ENCODE data around the gene CARD9.
"Not testable (repeated sequence)": the region's sequence is repeated elsewhere in the genome, so short reads cannot be mapped to it uniquely, and the experiment has no call there.

The CARD9 gene

GRCh38 chr9:136373300-136374182 lies at the start of gene CARD9:
Gene CARD9 (minus strand): TSS chr9:136373669. CDS start chr9:136372078, 1,591 bp downstream.
- H3K4me1 Mint-ChIP-seq: peaks cover 9% of the 10 kb centered on the region
- no peaks in the 10 kb centered on the region for H3K9me3 Mint-ChIP-seq
- ATAC-seq (peak; percentile 23), DNase-seq (no peak)
- no peaks in the 10 kb centered on the region for H3K27me3 Mint-ChIP-seq
- H3K4me3 Mint-ChIP-seq: peak within 1 kb of the TSS; percentile 37 to 59
- peak within 1 kb of the TSS; percentile 25 to 42 for H3K27ac Mint-ChIP-seq

- Mint-ChIP-seq H3K4me1 (peaks cover 6% of the 10 kb centered on the region), H3K9me3 (no peaks in the 10 kb centered on the region), H3K27me3 (no peaks in the 10 kb centered on the region), H3K4me3 (no peak overlapping the region), H3K27ac (no peak overlapping the region)
- no peak for DNase-seq
- ATAC-seq: no peak
Measured at GRCh38 chr9:136422876-136423275, 49.4 kb upstream of the CARD9 start.

- ATAC-seq: no peak
- Mint-ChIP-seq H3K4me3 (no peak overlapping the region), H3K4me1 (peaks cover 6% of the 10 kb centered on the region), H3K9me3 (no peaks in the 10 kb centered on the region), H3K27ac (no peak overlapping the region), H3K27me3 (no peaks in the 10 kb centered on the region)
- DNase-seq: no peak
Measured at GRCh38 chr9:136421791-136422190, 48.3 kb upstream of the CARD9 start.

- no peaks in the 10 kb centered on the region for H3K4me1 Mint-ChIP-seq
- no peak for ATAC-seq
- H3K27ac Mint-ChIP-seq: no peak overlapping the region
- H3K9me3 Mint-ChIP-seq: no peaks in the 10 kb centered on the region
- no peak for DNase-seq
- H3K4me3 Mint-ChIP-seq: no peak overlapping the region
- no peaks in the 10 kb centered on the region for H3K27me3 Mint-ChIP-seq
Measured at GRCh38 chr9:136419092-136419420, 45.6 kb upstream of the CARD9 start.

- Mint-ChIP-seq H3K27ac (no peak overlapping the region), H3K27me3 (no peaks in the 10 kb centered on the region), H3K4me1 (no peaks in the 10 kb centered on the region), H3K4me3 (no peak overlapping the region), H3K9me3 (no peaks in the 10 kb centered on the region)
- ATAC-seq (no peak), DNase-seq (no peak)
Measured at GRCh38 chr9:136418182-136419091, 45.0 kb upstream of the CARD9 start.

GRCh38 chr9:136416914-136417313 lies 43.4 kb upstream of the CARD9 start:
- peak overlapping the region; percentile 12 to 41 for H3K27ac Mint-ChIP-seq
- DNase-seq: no peak
- H3K4me1 Mint-ChIP-seq: peaks cover 8% of the 10 kb centered on the region

GRCh38 chr9:136416427-136416826 lies 43.0 kb upstream of the CARD9 start:
- H3K4me3 Mint-ChIP-seq: no peak overlapping the region
- no peak for DNase-seq
- H3K27me3 Mint-ChIP-seq: no peaks in the 10 kb centered on the region
- peak overlapping the region in 1 of 2 donors; percentile 12 for H3K27ac Mint-ChIP-seq
- no peak for ATAC-seq
- peaks cover 13% of the 10 kb centered on the region for H3K4me1 Mint-ChIP-seq
- H3K9me3 Mint-ChIP-seq: no peaks in the 10 kb centered on the region

More at GRCh38 chr9:136416914-136417313, 43.4 kb upstream of the CARD9 start:
- Mint-ChIP-seq H3K4me3 (no peak overlapping the region), H3K9me3 (no peaks in the 10 kb centered on the region), H3K27me3 (no peaks in the 10 kb centered on the region)
- ATAC-seq: no peak

GRCh38 chr9:136412962-136413361 lies 39.5 kb upstream of the CARD9 start:
- DNase-seq: no peak
- H3K4me1 Mint-ChIP-seq: peaks cover 41% of the 10 kb centered on the region
- no peak overlapping the region for H3K4me3 Mint-ChIP-seq
- H3K27me3 Mint-ChIP-seq: no peaks in the 10 kb centered on the region
- ATAC-seq: no peak
- H3K9me3 Mint-ChIP-seq: no peaks in the 10 kb centered on the region
- no peak overlapping the region for H3K27ac Mint-ChIP-seq

GRCh38 chr9:136411378-136411777 lies 37.9 kb upstream of the CARD9 start:
- Mint-ChIP-seq H3K27me3 (no peaks in the 10 kb centered on the region), H3K4me3 (peak overlapping the region; percentile 88 to 92), H3K27ac (peak overlapping the region; percentile 87 to 97), H3K9me3 (no peaks in the 10 kb centered on the region), H3K4me1 (peaks cover 54% of the 10 kb centered on the region)
- ATAC-seq (no peak), DNase-seq (no peak)

GRCh38 chr9:136410500-136411287 lies 37.2 kb upstream of the CARD9 start, which contains the start of the genes ENTR1 and PMPCA:
Gene ENTR1 (minus strand): TSS chr9:136410614. CDS start chr9:136410397, 217 bp downstream.
Gene PMPCA (plus strand): TSS chr9:136410658. CDS start chr9:136410669, 11 bp downstream.
- peak within 1 kb of the TSS; percentile 95 to 96 for H3K4me3 Mint-ChIP-seq
- no peaks in the 10 kb centered on the region for H3K9me3 Mint-ChIP-seq
- peak; percentile 91 for ATAC-seq
- peak; percentile 93 to 95 for DNase-seq
- H3K27ac Mint-ChIP-seq: peak within 1 kb of the TSS; percentile 91 to 97
- H3K4me1 Mint-ChIP-seq: peaks cover 59% of the 10 kb centered on the region
- H3K27me3 Mint-ChIP-seq: no peaks in the 10 kb centered on the region

GRCh38 chr9:136409557-136410455 lies 36.3 kb upstream of the CARD9 start:
- DNase-seq (peak; percentile 45), ATAC-seq (peak; percentile 56)
- H3K27me3 Mint-ChIP-seq: no peaks in the 10 kb centered on the region
- H3K4me1 Mint-ChIP-seq: peaks cover 68% of the 10 kb centered on the region
- H3K27ac Mint-ChIP-seq: peak overlapping the region; percentile 91 to 93
- no peaks in the 10 kb centered on the region for H3K9me3 Mint-ChIP-seq
- H3K4me3 Mint-ChIP-seq: peak overlapping the region; percentile 95 to 96

GRCh38 chr9:136407911-136408310 lies 34.4 kb upstream of the CARD9 start:
- ATAC-seq: no peak
- Mint-ChIP-seq H3K27me3 (no peaks in the 10 kb centered on the region), H3K4me3 (peak overlapping the region in 1 of 2 donors; percentile 5), H3K4me1 (peaks cover 82% of the 10 kb centered on the region), H3K27ac (no peak overlapping the region), H3K9me3 (no peaks in the 10 kb centered on the region)
- no peak for DNase-seq

- not testable (repeated sequence) for H3K27me3 Mint-ChIP-seq, DNase-seq, H3K27ac Mint-ChIP-seq, H3K4me3 Mint-ChIP-seq, H3K9me3 Mint-ChIP-seq, ATAC-seq
- H3K4me1 Mint-ChIP-seq: peaks cover 87% of the 10 kb centered on the region
Measured at GRCh38 chr9:136407061-136407460, 33.6 kb upstream of the CARD9 start.

- not testable (repeated sequence) for H3K27ac Mint-ChIP-seq
- H3K4me1 Mint-ChIP-seq: peaks cover 87% of the 10 kb centered on the region
Measured at GRCh38 chr9:136405904-136406303, 32.4 kb upstream of the CARD9 start.

More at GRCh38 chr9:136405904-136406303, 32.4 kb upstream of the CARD9 start:
- ATAC-seq, DNase-seq, H3K9me3 Mint-ChIP-seq, H3K27me3 Mint-ChIP-seq, H3K4me3 Mint-ChIP-seq: not testable (repeated sequence)

All from stimulated activated naive CD8-positive, alpha-beta T cell treated with anti-CD3 and anti-CD28 coated beads, Interleukin-15, amount 100 ng/mL, for 72 hours (primary cell).